OCI-LY7 (cell line): ENCODE data around the gene STON2. TPM values are rescaled to one million over a fixed set of nuclear protein-coding genes. Genes with fewer than 3 reads are reported as not detected.

Experiments
- BruUV-seq: library from RNA; stranded (reverse); fragments of 400-500 nt; replicated peaks from 2 replicates; lab custom pipeline; 2021; lab: Mats Ljungman, UMichigan
- CTCF ChIA-PET: fragments of 300-600 bp; sonication (Branson Sonifier 250); formaldehyde crosslinking; loops from one replicate; lab custom pipeline; 2022; ENCODE audit warnings: antibody characterized with exemption; ENCODE audit not compliant: unreplicated experiment; lab: Charles Lee
- POLR2A ChIA-PET: fragments of 300-600 bp; sonication (Branson Sonifier 250); formaldehyde crosslinking; loops from one replicate; lab custom pipeline; 2022; ENCODE audit warnings: antibody characterized with exemption; lab: Charles Lee
- DNase-seq: peaks from one replicate; pipeline ENCODE4 v3.0.0-alpha.2; 2015; ENCODE audit warnings: low spot score
- H2AFZ ChIP-seq: fragments of 200-600 bp; sonication (generic), shearing (Covaris generic); 2 replicates; pipeline ENCODE4 v1.6.1; 2014; ENCODE audit warnings: mild to moderate bottlenecking, antibody characterized with exemption, low read length, moderate library complexity
- H3K27ac ChIP-seq: fragments of 200-600 bp; sonication (generic); 2 replicates; pipeline ENCODE4 v1.5.1; 2014; ENCODE audit warnings: mixed run types, low read depth, mild to moderate bottlenecking, moderate library complexity, low read length, inconsistent platforms; ENCODE audit not compliant: poor library complexity, severe bottlenecking
- H3K36me3 ChIP-seq: fragments of 200-600 bp; sonication (generic); 2 replicates; pipeline ENCODE4 v1.6.1; 2014; ENCODE audit warnings: mild to moderate bottlenecking, antibody characterized with exemption, low read length, moderate library complexity, mixed read lengths; ENCODE audit not compliant: insufficient read depth
- H3K4me1 ChIP-seq: fragments of 200-600 bp; sonication (generic); 2 replicates; pipeline ENCODE4 v1.5.1; 2014; ENCODE audit warnings: mild to moderate bottlenecking, low read length; ENCODE audit not compliant: insufficient read depth, poor library complexity, severe bottlenecking
- H3K4me2 ChIP-seq: fragments of 200-600 bp; sonication (generic); 2 replicates; pipeline ENCODE4 v1.6.1; 2014; ENCODE audit warnings: mild to moderate bottlenecking, low read length
- H3K4me3 ChIP-seq: fragments of 200-600 bp; sonication (generic); 2 replicates; pipeline ENCODE4 v1.5.1; 2014; ENCODE audit warnings: mild to moderate bottlenecking, low read depth, low read length; ENCODE audit not compliant: poor library complexity, severe bottlenecking
- H3K79me2 ChIP-seq: fragments of 200-600 bp; sonication (generic); 2 replicates; pipeline ENCODE4 v1.6.1; 2016; ENCODE audit warnings: low read depth, mild to moderate bottlenecking, low read length, moderate library complexity, mixed read lengths; ENCODE audit not compliant: insufficient read depth
- H3K9me2 ChIP-seq: fragments of 200-600 bp; sonication (generic); 2 replicates; pipeline ENCODE4 v1.6.1; 2016; ENCODE audit warnings: mild to moderate bottlenecking, low read length, mixed read lengths; ENCODE audit not compliant: insufficient read depth
- H3K9me3 ChIP-seq: fragments of 200-600 bp; sonication (generic); 2 replicates; pipeline ENCODE4 v1.6.1; 2014; ENCODE audit warnings: mild to moderate bottlenecking, mixed run types, low read length, mixed read lengths
- H4K20me1 ChIP-seq: fragments of 200-600 bp; sonication (generic); 2 replicates; pipeline ENCODE4 v1.6.1; 2014; ENCODE audit warnings: mild to moderate bottlenecking, antibody characterized with exemption, low read length, moderate library complexity, mixed read lengths; ENCODE audit not compliant: insufficient read depth
- CTCF ChIP-seq: fragments of 200-600 bp; sonication (generic); conservative IDR thresholded peaks from 2 replicates; pipeline ENCODE4 v1.5.1; 2014; ENCODE audit warnings: mild to moderate bottlenecking, antibody characterized with exemption, low read length, moderate library complexity, mixed read lengths
- EZH2phosphoT487 ChIP-seq: fragments of 200-600 bp; sonication (generic); IDR thresholded peaks from 2 replicates; pipeline ENCODE4 v1.6.1; 2018; ENCODE audit warnings: low read depth, borderline replicate concordance, mild to moderate bottlenecking, mixed run types, antibody characterized with exemption, low read length, moderate library complexity, mixed read lengths
- intact Hi-C: fragments of 100-400 bp; cut with micrococcal nuclease; formaldehyde crosslinking; loops from one replicate; pipeline ENCODE4 v1.10.0; 2022; ENCODE audit not compliant: unreplicated experiment
- total RNA-seq, 2 experiments: library from RNA; depleted of rRNA in 1 of 2; stranded (reverse); fragments of >200 nt in 1 of 2; shearing (Covaris generic) in 1 of 2; gene quantifications; 2 replicates each; pipeline ENCODE4 v1.2.3, GENCODE V29; 2014 to 2022

STON2 gene
- total RNA-seq, 2 experiments from 2014 or later, result 0.25 TPM; not detected in 1

GRCh38 chr14:81388336-81388735 lies 11.8 kb downstream of the STON2 start:
- H3K4me2 ChIP-seq, result no peak overlapping the region
- no peak overlapping the region for H3K4me3 ChIP-seq
- no peak overlapping the region for H3K27ac ChIP-seq
- intact Hi-C loops, result no loop called here
- H3K9me3 ChIP-seq, result no peaks in the 10 kb centered on the region
- H4K20me1 ChIP-seq, result no peaks in the 10 kb centered on the region
- ChIA-PET CTCF (no interaction called here), POLR2A (interaction anchor here (0.6 to 0.7 kb wide), 2 partner anchors 17 to 22 kb away, joined by 3 read pairs; no protein-coding TSS in a partner anchor)
- BruUV-seq, result no TSS peak
- TF ChIP-seq EZH2phosphoT487 (no peak), CTCF (no peak)
- no peak for DNase-seq
- H3K4me1 ChIP-seq, result no peaks in the 10 kb centered on the region
- no peaks in the 10 kb centered on the region for H3K36me3 ChIP-seq
- H2AFZ ChIP-seq, result no peak overlapping the region
- no peaks in the 10 kb centered on the region for H3K79me2 ChIP-seq
- H3K9me2 ChIP-seq, result no peaks in the 10 kb centered on the region

- Histone ChIP-seq H3K36me3 (no peaks in the 10 kb centered on the region), H3K4me1 (no peaks in the 10 kb centered on the region), H4K20me1 (no peaks in the 10 kb centered on the region), H2AFZ (no peak overlapping the region), H3K9me3 (no peaks in the 10 kb centered on the region), H3K79me2 (no peaks in the 10 kb centered on the region), H3K4me3 (no peak overlapping the region), H3K9me2 (no peaks in the 10 kb centered on the region), H3K4me2 (no peak overlapping the region), H3K27ac (no peak overlapping the region)
- TF ChIP-seq EZH2phosphoT487 (no peak), CTCF (no peak)
- no peak for DNase-seq
- CTCF ChIA-PET, result no interaction called here
- no TSS peak for BruUV-seq
- POLR2A ChIA-PET, result interaction anchor here (0.5 to 1.2 kb wide), 2 partner anchors 23 to 24 kb away, joined by 3 to 6 read pairs; no protein-coding TSS in a partner anchor
- intact Hi-C loops, result no loop called here
Observed at GRCh38 chr14:81386290-81386745, 13.8 kb downstream of the STON2 start.

- no peak for DNase-seq
- Histone ChIP-seq H3K9me3 (no peaks in the 10 kb centered on the region), H3K36me3 (no peaks in the 10 kb centered on the region), H3K27ac (no peak overlapping the region), H4K20me1 (no peaks in the 10 kb centered on the region), H3K4me1 (no peaks in the 10 kb centered on the region), H3K4me2 (no peak overlapping the region), H3K4me3 (no peak overlapping the region), H3K79me2 (no peaks in the 10 kb centered on the region), H3K9me2 (no peaks in the 10 kb centered on the region), H2AFZ (no peak overlapping the region)
- intact Hi-C loops, result no loop called here
- POLR2A ChIA-PET, result interaction anchor here (0.5 to 1.2 kb wide), 3 partner anchors 11 to 24 kb away, joined by 3 to 6 read pairs (median 3); no protein-coding TSS in a partner anchor
- no TSS peak for BruUV-seq
- TF ChIP-seq CTCF (no peak), EZH2phosphoT487 (no peak)
- CTCF ChIA-PET, result no interaction called here
Observed at GRCh38 chr14:81385886-81386285, 14.2 kb downstream of the STON2 start.
